BLaER1 (cell line): ENCODE measurements around the gene CAPN10.

Source experiments
- H3K27ac ChIP-seq: shearing (Covaris generic); formaldehyde crosslinking; 2 replicates; pipeline ENCODE4 v1.8.1; 2022
- H3K27me3 ChIP-seq: shearing (Covaris generic); formaldehyde crosslinking; 2 replicates; pipeline ENCODE4 v1.8.1; 2022
- H3K36me3 ChIP-seq: shearing (Covaris generic); formaldehyde crosslinking; 2 replicates; pipeline ENCODE4 v1.8.1; 2022
- H3K4me1 ChIP-seq: shearing (Covaris generic); formaldehyde crosslinking; 2 replicates; pipeline ENCODE4 v1.8.1; 2022
- H3K4me2 ChIP-seq: shearing (Covaris generic); formaldehyde crosslinking; 2 replicates; pipeline ENCODE4 v1.8.1; 2022
- H3K4me3 ChIP-seq: shearing (Covaris generic); formaldehyde crosslinking; 2 replicates; pipeline ENCODE4 v1.8.1; 2022
- H3K9ac ChIP-seq: shearing (Covaris generic); formaldehyde crosslinking; 2 replicates; pipeline ENCODE4 v1.8.1; 2022
- H3K9me3 ChIP-seq: shearing (Covaris generic); formaldehyde crosslinking; 2 replicates; pipeline ENCODE4 v1.8.1; 2022
- H4K20me1 ChIP-seq: shearing (Covaris generic); formaldehyde crosslinking; 2 replicates; pipeline ENCODE4 v1.8.1; 2022
- Cebpa-rat ChIP-seq: shearing (Covaris generic); IDR thresholded peaks from 2 replicates; pipeline ENCODE4 v1.8.1; 2022

The CAPN10 gene

DNA sequence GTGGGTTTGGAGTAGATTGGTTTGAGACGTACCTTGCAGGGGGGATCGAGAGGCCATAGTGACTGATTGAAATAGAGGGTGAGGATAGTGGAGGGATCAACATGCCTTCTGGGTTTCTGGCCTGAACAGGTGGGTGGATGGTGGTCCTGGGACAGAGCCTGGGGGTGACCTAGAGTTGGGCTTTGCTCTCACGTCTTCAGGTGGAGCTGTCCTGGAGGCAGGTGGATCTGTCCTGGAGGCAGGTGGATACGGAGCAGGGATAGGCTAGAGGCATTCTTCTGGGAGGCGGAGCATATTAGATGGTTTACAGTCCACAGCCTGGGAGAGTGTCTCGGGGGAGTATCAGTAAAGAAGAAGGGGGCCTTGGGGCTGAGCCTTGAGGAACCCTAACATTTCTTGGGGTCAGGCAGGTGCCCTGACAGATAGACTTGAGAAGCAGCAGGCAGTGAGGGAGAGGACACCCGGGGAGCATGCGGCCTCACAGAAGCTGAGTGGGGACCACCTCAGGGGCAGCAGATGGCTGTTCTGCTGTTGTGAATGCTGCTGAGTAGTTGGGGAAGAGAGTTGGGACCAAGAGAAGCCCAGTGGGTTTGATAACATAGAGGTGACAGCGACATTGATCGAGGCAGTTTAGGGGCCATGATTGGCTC lies 1.6 kb downstream of the CAPN10 start:
- H3K9ac ChIP-seq: peak overlapping the region; percentile 96

DNA sequence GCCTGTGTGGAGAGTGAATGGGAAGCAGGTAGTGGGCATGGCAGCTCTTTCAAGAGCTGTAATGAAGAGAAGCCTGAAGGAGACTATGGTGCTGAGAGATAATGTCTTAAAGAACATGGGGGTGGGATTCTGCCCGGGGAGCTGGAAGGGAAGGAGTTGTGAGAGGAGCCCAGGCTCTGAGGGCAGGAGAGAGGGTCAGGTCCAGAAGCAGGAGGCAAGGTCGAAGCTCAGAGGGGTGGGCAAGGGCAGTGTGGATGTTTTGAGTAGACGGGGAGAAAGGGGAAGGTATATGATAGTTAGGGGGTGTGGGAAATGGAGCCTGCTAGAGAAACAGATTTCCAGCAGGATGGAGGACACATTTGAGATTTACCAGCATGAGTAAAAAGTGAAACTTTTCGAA lies 2.1 kb downstream of the CAPN10 start:
- H3K9ac ChIP-seq: peak overlapping the region; percentile 96
- no peak overlapping the region for H3K4me3 ChIP-seq
- H3K36me3 ChIP-seq: peaks cover 50% of the 10 kb centered on the region
- no peaks in the 10 kb centered on the region for H3K9me3 ChIP-seq
- peaks cover 41% of the 10 kb centered on the region for H3K4me1 ChIP-seq
- peaks cover 82% of the 10 kb centered on the region for H4K20me1 ChIP-seq
- no peak for TF ChIP-seq Cebpa-rat
- no peak overlapping the region for H3K27ac ChIP-seq
- H3K4me2 ChIP-seq: peak overlapping the region; percentile 90
- no peaks in the 10 kb centered on the region for H3K27me3 ChIP-seq

More for the DNA sequence above, 1.6 kb downstream of the CAPN10 start:
- Histone ChIP-seq H3K27me3 (no peaks in the 10 kb centered on the region), H3K27ac (0 out of 2 replicates have a peak overlapping the region, but pooled peaks have one; percentile 2), H3K4me1 (peaks cover 47% of the 10 kb centered on the region), H3K4me2 (peak overlapping the region; percentile 90), H4K20me1 (peaks cover 77% of the 10 kb centered on the region), H3K9me3 (no peaks in the 10 kb centered on the region), H3K4me3 (peak overlapping the region; percentile 98), H3K36me3 (peaks cover 49% of the 10 kb centered on the region)
- no peak for TF ChIP-seq Cebpa-rat

DNA sequence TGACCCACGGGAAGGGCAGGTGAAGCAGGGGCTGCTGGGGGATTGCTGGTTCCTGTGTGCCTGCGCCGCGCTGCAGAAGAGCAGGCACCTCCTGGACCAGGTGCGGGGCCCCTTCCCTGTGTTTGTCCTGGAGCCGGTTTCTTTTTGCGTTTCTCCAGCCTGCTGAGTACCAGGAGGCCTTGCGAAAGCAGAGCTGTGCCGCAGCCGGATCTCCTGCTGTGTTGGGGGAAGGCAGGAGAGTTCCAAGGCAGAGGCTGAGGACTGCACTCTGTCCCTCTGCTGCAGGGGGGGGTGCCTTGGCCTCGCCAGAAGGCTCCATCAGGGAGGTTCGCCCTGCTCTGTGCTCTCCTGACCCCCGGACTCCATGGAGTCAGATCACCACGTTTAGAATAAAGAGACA lies 2.8 kb downstream of the CAPN10 start:
- Histone ChIP-seq H3K36me3 (peaks cover 55% of the 10 kb centered on the region), H3K9me3 (no peaks in the 10 kb centered on the region), H3K27ac (no peak overlapping the region), H3K4me1 (peaks cover 34% of the 10 kb centered on the region), H3K27me3 (no peaks in the 10 kb centered on the region), H3K4me3 (no peak overlapping the region), H4K20me1 (peaks cover 89% of the 10 kb centered on the region), H3K9ac (peak overlapping the region; percentile 28; the same call in 1 of the 2 replicates), H3K4me2 (no peak overlapping the region)
- no peak for TF ChIP-seq Cebpa-rat

DNA sequence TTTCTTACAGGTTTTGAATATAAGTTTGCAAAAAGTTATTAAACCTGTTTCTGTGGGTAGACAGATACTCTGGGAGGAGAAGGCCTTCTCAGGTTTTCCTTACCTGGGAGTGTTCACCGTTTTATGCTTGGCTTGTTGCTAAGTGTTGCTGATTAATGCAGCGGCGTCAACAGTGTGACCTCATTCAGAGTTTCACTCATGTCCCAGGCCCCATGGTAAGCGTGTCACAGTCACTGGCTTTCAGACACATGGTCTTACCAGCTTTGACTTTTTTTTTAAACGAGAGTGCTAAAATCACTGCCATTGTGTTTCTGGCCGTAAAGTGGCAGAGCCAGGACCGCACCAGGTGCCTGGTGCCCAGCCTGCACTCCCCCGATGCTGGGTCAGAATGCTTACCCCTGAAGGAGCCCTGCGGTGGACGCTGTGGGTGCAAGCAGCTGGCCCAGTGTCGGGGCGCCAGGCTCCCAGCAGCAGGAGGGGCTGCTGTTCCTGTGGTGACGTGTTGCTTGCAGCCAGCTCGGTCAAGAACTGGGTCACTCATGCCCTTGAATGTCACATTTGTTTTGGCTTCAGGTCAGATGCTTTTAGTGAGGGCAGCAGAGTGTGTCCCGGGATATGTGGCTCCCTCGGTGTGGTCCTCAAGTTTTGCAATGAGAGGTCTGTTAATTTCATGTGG lies 3.5 kb downstream of the CAPN10 start:
- peaks cover 61% of the 10 kb centered on the region for H3K36me3 ChIP-seq
- H3K4me3 ChIP-seq: no peak overlapping the region
- H3K27ac ChIP-seq: no peak overlapping the region
- H3K9me3 ChIP-seq: no peaks in the 10 kb centered on the region
- H3K4me1 ChIP-seq: peaks cover 33% of the 10 kb centered on the region
- no peak overlapping the region for H3K4me2 ChIP-seq
- H3K27me3 ChIP-seq: no peaks in the 10 kb centered on the region
- peaks cover 92% of the 10 kb centered on the region for H4K20me1 ChIP-seq
- TF ChIP-seq Cebpa-rat: no peak
- no peak overlapping the region for H3K9ac ChIP-seq

DNA sequence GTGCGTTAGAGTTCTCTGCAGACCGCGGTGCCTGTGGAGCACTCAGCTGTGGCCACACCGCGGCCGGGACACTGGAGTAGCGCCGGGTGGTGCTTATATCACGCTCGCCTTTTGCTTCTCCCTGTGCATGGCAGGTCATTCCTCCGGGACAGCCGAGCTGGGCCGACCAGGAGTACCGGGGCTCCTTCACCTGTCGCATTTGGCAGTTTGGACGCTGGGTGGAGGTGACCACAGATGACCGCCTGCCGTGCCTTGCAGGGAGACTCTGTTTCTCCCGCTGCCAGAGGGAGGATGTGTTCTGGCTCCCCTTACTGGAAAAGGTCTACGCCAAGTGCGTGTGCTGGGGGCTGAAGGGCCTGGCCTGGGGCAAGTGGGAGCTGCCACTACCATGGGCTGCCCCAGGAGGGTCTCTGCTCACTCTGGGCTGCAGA lies 4.2 kb downstream of the CAPN10 start:
- Histone ChIP-seq H3K9me3 (no peaks in the 10 kb centered on the region), H3K4me3 (no peak overlapping the region), H3K9ac (no peak overlapping the region), H3K4me1 (peaks cover 33% of the 10 kb centered on the region), H3K27ac (no peak overlapping the region), H3K36me3 (peaks cover 68% of the 10 kb centered on the region), H4K20me1 (peaks cover 92% of the 10 kb centered on the region), H3K4me2 (no peak overlapping the region), H3K27me3 (no peaks in the 10 kb centered on the region)
- TF ChIP-seq Cebpa-rat: no peak

DNA sequence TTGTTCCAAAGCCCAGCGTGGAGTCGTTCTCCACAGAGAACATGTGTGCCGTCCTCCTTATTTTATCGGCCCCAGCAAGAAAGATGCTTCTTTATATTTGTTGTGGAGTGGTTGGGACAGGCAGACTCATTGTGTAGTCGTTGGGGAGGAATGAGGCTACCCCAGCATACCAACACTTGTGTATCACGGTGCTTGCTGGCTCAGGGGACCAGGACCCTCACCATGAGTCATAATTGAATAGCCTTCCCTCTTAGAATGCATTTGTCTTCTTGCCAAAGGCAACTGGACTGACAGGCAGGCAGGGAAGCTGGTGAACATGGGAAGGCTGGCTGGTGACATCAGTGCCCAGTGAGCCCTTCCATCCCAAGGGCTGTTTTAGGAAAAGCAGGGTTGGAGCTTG lies 4.7 kb downstream of the CAPN10 start:
- no peak for TF ChIP-seq Cebpa-rat
- H3K4me2 ChIP-seq: no peak overlapping the region
- no peaks in the 10 kb centered on the region for H3K27me3 ChIP-seq
- no peaks in the 10 kb centered on the region for H3K9me3 ChIP-seq
- H3K27ac ChIP-seq: no peak overlapping the region
- H3K4me1 ChIP-seq: peaks cover 38% of the 10 kb centered on the region
- H3K36me3 ChIP-seq: peaks cover 74% of the 10 kb centered on the region
- peaks cover 94% of the 10 kb centered on the region for H4K20me1 ChIP-seq
- no peak overlapping the region for H3K9ac ChIP-seq
- H3K4me3 ChIP-seq: no peak overlapping the region

DNA sequence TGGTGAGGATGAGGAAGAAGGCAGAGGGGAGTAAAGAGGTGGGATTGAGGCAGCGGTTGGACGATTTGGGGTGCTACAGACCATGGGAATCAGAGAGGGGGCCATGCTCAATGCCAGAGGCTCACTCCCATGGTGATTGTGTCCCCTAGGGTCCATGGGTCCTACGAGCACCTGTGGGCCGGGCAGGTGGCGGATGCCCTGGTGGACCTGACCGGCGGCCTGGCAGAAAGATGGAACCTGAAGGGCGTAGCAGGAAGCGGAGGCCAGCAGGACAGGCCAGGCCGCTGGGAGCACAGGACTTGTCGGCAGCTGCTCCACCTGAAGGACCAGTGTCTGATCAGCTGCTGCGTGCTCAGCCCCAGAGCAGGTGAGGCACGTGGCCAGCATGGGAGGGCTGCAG lies 5.2 kb downstream of the CAPN10 start:
- Histone ChIP-seq H3K9me3 (no peaks in the 10 kb centered on the region), H3K36me3 (peaks cover 79% of the 10 kb centered on the region), H3K4me2 (no peak overlapping the region), H3K4me1 (peaks cover 43% of the 10 kb centered on the region), H3K9ac (no peak overlapping the region), H3K27ac (no peak overlapping the region), H4K20me1 (peaks cover 100% of the 10 kb centered on the region), H3K27me3 (no peaks in the 10 kb centered on the region), H3K4me3 (no peak overlapping the region)
- TF ChIP-seq Cebpa-rat: no peak

DNA sequence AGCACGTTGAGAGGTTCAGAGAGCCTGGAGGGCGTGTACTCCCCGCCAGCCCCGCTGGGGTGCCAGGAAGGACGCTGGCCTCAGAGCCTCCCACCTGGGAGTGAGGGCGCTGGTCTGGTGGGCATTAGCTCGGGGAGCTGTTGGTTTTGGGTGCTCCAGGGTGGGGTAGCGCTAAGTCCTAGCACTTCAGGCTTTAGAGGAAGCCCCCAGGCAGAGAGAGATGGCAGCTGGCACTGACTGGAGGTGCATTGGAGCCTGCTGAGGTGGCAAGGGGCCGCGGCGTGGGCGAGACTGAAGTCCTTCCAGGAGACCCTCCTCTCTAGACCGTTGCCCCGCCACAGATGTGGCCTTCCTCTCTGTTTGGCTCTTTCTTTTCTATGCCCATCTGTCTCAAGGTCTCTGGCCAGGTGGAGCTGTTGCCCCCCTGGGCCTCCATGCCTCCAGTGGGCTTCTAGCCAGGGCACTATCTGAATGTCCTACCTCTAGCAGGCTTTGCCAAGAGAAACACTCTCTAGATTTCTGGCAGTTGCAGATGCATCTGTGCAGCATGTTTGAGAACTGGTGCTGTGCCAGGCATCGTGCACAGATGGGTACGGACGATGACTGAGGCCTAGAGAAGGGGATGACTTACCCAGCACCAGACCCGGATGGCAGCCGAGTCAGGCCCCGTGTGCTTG lies 6.6 kb downstream of the CAPN10 start:
- H3K4me2 ChIP-seq: no peak overlapping the region
- no peak overlapping the region for H3K27ac ChIP-seq
- no peak for TF ChIP-seq Cebpa-rat
- no peaks in the 10 kb centered on the region for H3K27me3 ChIP-seq
- H3K4me3 ChIP-seq: no peak overlapping the region
- peaks cover 93% of the 10 kb centered on the region for H3K36me3 ChIP-seq
- H3K9me3 ChIP-seq: no peaks in the 10 kb centered on the region
- no peak overlapping the region for H3K9ac ChIP-seq
- H4K20me1 ChIP-seq: peaks cover 100% of the 10 kb centered on the region
- peaks cover 40% of the 10 kb centered on the region for H3K4me1 ChIP-seq

DNA sequence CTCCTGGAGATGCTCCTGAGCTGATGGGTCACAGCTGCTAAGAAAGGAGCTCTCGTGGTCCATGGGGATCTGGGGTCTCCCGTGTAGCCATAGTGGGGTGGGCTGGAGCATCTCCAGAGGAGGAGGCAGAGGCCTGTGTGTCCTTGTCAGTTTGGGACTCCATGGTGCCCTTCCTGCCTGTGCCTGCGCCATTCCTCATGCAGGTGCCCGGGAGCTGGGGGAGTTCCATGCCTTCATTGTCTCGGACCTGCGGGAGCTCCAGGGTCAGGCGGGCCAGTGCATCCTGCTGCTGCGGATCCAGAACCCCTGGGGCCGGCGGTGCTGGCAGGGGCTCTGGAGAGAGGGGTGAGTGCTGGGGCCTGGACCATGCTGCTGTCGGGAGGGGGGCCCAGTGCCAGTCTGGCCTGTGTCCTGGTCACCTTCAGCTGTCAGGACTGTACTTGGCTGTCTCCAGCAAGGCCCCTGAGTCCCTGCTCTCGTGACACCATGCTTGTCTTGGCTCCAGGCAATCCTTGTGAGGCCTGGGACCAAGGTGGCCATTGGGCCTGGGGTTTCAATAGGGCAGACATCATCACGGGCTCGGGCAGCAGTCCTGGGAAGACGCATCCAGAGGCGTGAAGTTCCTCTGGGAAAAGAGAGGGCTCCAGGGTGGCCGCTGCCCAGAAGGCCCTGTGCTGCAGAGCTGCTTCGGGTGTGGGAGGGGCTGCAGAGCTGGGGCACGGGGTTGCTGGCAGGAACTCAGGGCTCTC lies 7.3 kb downstream of the CAPN10 start:
- Histone ChIP-seq H3K9me3 (no peaks in the 10 kb centered on the region), H3K4me1 (peaks cover 33% of the 10 kb centered on the region), H3K27me3 (no peaks in the 10 kb centered on the region), H3K9ac (no peak overlapping the region), H3K4me2 (no peak overlapping the region), H4K20me1 (peaks cover 100% of the 10 kb centered on the region), H3K4me3 (no peak overlapping the region), H3K27ac (0 out of 2 replicates have a peak overlapping the region, but pooled peaks have one; percentile 2), H3K36me3 (peaks cover 100% of the 10 kb centered on the region)
- no peak for TF ChIP-seq Cebpa-rat
